Thyroid gland (tissue), 4 donors: ENCODE measurements around the gene EXOSC10. TPM values are rescaled to one million over a fixed set of nuclear protein-coding genes. Genes with fewer than 3 reads are reported as not detected.

Experiments
- DNase-seq, 2 donors: peaks; one replicate each; pipeline ENCODE4 v3.0.0-alpha.2; 2019
- H3K27ac ChIP-seq, 3 donors: fragments of 200-600 bp; sonication (generic); 1 replicate in 2 of 3; 2 replicates in 1 of 3; pipeline ENCODE4 v1.5.1; 2016 to 2019; ENCODE audit warnings: mild to moderate bottlenecking in 1 of 3, moderate library complexity in 1 of 3
- H3K27me3 ChIP-seq: fragments of 200-600 bp; sonication (generic); one replicate; pipeline ENCODE4 v1.5.1; 2019
- H3K36me3 ChIP-seq, 2 donors: fragments of 200-600 bp; sonication (generic); one replicate each; pipeline ENCODE4 v1.5.1; 2016 to 2019
- H3K4me1 ChIP-seq, 2 donors: fragments of 200-600 bp; sonication (generic); one replicate each; pipeline ENCODE4 v1.5.1; 2017 to 2019
- H3K4me3 ChIP-seq, 3 donors: fragments of 200-600 bp; sonication (generic); replicated peaks in 1 of 3; 1 replicate in 2 of 3; 2 replicates in 1 of 3; pipeline ENCODE4 v1.5.1; 2016; ENCODE audit warnings: mild to moderate bottlenecking in 1 of 3
- H3K9me3 ChIP-seq: fragments of 200-600 bp; sonication (generic); one replicate; pipeline ENCODE4 v1.5.1; 2017
- POLR2A ChIP-seq, 2 donors: fragments of 450-650 bp; IDR thresholded peaks; one replicate each; pipeline ENCODE4 v1.6.1; 2017; ENCODE audit warnings: antibody characterized with exemption in 2 of 2, mild to moderate bottlenecking in 2 of 2, moderate library complexity in 1 of 2
- WGBS, 2 donors: methylation state at CpG; one replicate each; pipeline ENCODE4 v1.1.5; 2017; 5-methylcytosine and 5-hydroxymethylcytosine counted together
- intact Hi-C: fragments of 100-400 bp; cut with DNase I; formaldehyde crosslinking; loops from one replicate; pipeline ENCODE4 v1.15.1; 2023
- total RNA-seq, 4 donors: library from RNA; depleted of rRNA; stranded (reverse); fragments of >200 nt; gene quantifications; one replicate each; pipeline ENCODE4 v1.2.3, GENCODE V29; 2016
- TF ChIP-seq, protein P1 (sequence below), 6 experiments: fragments of 200-600 bp in 3 of 6; fragments of 450-650 bp in 3 of 6; sonication (generic) in 3 of 6; IDR thresholded peaks; one replicate each; pipeline ENCODE4 v1.5.1; 2016 to 2019; ENCODE audit warnings: antibody characterized with exemption in 6 of 6, mild to moderate bottlenecking in 2 of 6, inconsistent platforms in 1 of 6, moderate library complexity in 1 of 6

The EXOSC10 gene
- total RNA-seq, result 10 to 100 TPM; 41.1 to 60.7 (median 51.6) TPM

DNA sequence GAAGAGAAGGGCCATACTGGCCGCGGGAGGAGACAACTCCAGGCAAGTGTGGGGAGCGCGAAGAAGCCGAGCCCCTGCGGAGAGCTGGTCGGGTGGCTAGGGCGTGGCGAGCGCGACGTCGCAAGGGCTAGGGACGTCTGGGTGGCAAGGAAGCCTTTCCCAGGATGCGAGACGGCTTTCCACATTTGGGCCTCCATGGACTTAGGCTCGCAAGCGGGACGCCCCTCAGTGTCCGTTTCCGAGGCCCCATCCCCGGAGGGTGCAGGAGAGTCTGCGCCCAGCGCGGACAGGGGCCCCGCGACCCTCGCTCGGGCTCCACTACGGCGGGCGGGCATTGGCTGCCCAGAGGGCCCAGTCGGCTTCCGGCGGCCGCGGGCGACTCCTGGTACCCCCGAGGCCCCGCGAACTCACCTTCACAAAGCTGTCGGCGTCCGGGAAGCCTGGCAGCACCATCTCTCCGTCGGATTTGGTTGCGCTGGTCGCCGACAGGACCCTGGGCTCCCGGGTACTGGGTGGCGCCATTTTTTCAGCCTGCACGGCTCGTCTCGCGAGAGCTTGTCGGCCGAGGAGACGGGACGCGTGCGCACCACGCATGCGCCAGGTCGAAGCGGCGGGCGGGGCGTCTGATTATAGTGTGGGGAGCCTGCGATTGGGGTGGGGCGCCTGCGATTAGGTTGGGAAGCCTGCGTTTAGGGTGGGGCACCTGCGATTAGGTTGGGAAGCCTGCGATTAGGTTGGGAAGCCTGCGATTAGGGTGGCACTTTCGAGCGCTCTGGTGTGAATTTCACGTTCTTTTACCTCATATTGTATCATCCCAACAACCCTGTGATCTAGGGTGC lies at the start of gene EXOSC10:
Gene EXOSC10 (minus strand): TSS at position 560 of the 839 bp plus-strand sequence. CDS start 38 bp downstream, at position 522.
- TF ChIP-seq, protein P1, sequence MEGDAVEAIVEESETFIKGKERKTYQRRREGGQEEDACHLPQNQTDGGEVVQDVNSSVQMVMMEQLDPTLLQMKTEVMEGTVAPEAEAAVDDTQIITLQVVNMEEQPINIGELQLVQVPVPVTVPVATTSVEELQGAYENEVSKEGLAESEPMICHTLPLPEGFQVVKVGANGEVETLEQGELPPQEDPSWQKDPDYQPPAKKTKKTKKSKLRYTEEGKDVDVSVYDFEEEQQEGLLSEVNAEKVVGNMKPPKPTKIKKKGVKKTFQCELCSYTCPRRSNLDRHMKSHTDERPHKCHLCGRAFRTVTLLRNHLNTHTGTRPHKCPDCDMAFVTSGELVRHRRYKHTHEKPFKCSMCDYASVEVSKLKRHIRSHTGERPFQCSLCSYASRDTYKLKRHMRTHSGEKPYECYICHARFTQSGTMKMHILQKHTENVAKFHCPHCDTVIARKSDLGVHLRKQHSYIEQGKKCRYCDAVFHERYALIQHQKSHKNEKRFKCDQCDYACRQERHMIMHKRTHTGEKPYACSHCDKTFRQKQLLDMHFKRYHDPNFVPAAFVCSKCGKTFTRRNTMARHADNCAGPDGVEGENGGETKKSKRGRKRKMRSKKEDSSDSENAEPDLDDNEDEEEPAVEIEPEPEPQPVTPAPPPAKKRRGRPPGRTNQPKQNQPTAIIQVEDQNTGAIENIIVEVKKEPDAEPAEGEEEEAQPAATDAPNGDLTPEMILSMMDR (IDR thresholded peaks at IDR 0.05), result no peak
- TF ChIP-seq POLR2A (IDR thresholded peaks at IDR 0.05), result peak in 1 of 2 donors; percentile 68
- Histone ChIP-seq H3K27me3 (no peaks in the 10 kb centered on the region), H3K4me3 (peak within 1 kb of the TSS; percentile 81 to 84 (median 83)), H3K4me1 (peaks cover 7 to 8% of the 10 kb centered on the region in 2 donors), H3K27ac (peak within 1 kb of the TSS; percentile 39 to 71 (median 64)), H3K36me3 (peaks cover 18 to 26% of the 10 kb centered on the region in 2 donors), H3K9me3 (no peaks in the 10 kb centered on the region)
- intact Hi-C loops, result no loop called here
- DNase-seq, result peak; percentile 91 to 93
- WGBS, 2 donors, result 0 to 1% methylated on average over 30 to 60 of the region's 78 CpGs

DNA sequence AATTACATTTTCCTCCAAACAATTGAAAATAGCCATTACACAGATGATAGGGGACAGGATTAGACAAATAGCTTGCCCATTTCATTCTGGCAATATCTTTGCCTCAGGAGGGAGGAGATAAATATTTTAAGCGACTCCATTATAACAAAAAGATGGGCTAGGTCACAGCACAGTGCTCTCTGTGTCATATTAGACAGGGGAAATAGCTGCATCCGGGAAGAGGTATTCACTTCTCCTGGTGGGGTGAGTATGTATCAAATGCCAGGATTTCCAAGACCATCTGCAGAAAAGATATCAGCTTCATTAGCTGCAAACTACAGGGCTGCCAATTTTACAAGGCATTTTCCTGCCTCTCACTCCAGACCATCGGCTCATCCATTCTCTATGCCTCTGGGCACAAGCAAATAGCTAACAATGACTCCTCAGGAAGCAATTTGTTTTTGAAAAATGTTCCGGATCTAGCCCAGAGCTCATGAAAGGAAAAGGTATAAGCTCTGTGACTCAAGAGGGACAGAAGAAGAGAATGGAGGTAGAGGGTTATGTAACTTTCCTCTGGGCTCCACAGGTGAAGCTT lies 47.6 kb upstream of the EXOSC10 start:
- TF ChIP-seq POLR2A (IDR thresholded peaks at IDR 0.05), result no peak
- TF ChIP-seq, protein P1 (IDR thresholded peaks at IDR 0.05), result no peak
- Histone ChIP-seq H3K27me3 (no peaks in the 10 kb centered on the region), H3K4me1 (peaks cover 3 to 8% of the 10 kb centered on the region in 2 donors), H3K36me3 (peaks cover 4 to 30% of the 10 kb centered on the region in 2 donors), H3K27ac (no peak overlapping the region), H3K4me3 (no peak overlapping the region), H3K9me3 (no peaks in the 10 kb centered on the region)
- no peak for DNase-seq
- WGBS, 2 donors, result 78 to 81% methylated on average over 4 of the region's 4 CpGs
- intact Hi-C loops, result no loop called here

DNA sequence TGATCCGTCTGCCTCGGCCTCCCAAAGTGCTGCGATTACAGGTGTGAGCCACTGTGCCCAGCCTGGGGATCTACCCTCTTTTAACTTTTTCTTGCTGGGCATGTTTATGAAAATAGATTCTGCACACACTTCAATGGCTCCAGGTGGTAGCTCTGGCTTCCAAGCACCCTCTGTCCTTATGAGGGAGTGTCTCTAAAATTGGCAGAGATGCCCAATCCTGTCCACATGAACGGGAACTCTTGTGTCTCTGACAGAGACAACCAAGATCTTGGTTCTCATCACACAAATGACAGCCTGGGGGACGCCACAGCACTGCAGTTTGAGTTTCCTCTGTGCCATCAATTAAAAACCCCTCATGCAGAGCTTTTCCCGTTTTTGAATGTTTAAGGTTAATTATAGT lies 46.1 kb upstream of the EXOSC10 start:
- intact Hi-C loops, result no loop called here
- H3K27ac ChIP-seq, result no peak overlapping the region
- peaks cover 4 to 30% of the 10 kb centered on the region in 2 donors for H3K36me3 ChIP-seq

DNA sequence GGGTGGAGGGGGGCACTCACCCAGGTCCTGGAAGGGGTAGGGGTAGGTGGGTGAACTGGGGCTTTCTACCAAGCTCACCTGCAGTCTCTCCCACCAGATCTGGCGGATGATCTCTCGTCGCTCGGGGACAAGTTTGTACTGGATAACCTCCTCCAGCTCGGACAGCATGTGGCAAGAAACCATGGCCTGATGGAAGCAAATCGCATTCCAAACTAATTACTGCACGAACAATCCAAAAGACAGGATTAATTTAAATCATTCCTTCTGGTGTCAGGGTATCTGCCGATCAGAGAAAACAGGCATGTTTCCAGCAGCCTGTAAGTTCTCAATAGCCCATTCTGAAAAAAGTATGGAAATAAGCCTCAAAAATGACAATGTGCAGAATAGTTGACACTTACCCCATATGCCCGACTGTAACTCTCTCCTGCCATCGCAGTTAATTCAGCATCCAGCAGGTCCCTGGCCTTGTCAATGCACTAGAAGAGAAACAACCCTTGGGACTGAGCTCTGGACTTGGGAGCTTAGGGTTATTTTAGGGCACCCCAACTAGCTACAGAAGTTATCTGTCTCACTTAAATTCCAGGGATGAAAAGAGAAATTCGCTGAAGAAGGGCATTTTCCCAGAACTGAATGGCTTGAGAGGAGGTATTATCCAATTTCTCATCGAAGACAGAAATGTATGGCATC lies 45.0 kb upstream of the EXOSC10 start:
- TF ChIP-seq POLR2A (IDR thresholded peaks at IDR 0.05), result no peak
- TF ChIP-seq, protein P1 (IDR thresholded peaks at IDR 0.05), result no peak
- no peaks in the 10 kb centered on the region for H3K9me3 ChIP-seq
- intact Hi-C loops, result no loop called here
- H3K27ac ChIP-seq, result no peak overlapping the region
- no peak for DNase-seq
- 78 to 82% methylated on average over 12 of the region's 12 CpGs for WGBS, 2 donors
- peaks cover 4 to 30% of the 10 kb centered on the region in 2 donors for H3K36me3 ChIP-seq
- no peak overlapping the region for H3K4me3 ChIP-seq
- no peaks in the 10 kb centered on the region for H3K27me3 ChIP-seq
- no peaks in the 10 kb centered on the region for H3K4me1 ChIP-seq

More for the DNA sequence above, 46.1 kb upstream of the EXOSC10 start:
- no peaks in the 10 kb centered on the region for H3K4me1 ChIP-seq
- no peaks in the 10 kb centered on the region for H3K27me3 ChIP-seq
- WGBS, 2 donors, result 89 to 91% methylated on average over 6 of the region's 6 CpGs
- TF ChIP-seq, protein P1 (IDR thresholded peaks at IDR 0.05), result no peak
- TF ChIP-seq POLR2A (IDR thresholded peaks at IDR 0.05), result no peak
- no peaks in the 10 kb centered on the region for H3K9me3 ChIP-seq
- no peak for DNase-seq
- H3K4me3 ChIP-seq, result no peak overlapping the region
